Measurements from ENCODE around the gene ARFRP1.
A peak's percentile ranks its signal among the peaks of the same experiment; 100 is the strongest.
"Not testable (repeated sequence)": the region's sequence is repeated elsewhere in the genome, so short reads cannot be mapped to it uniquely, and the experiment has no call there.

The ARFRP1 gene

GRCh38 chr20:63675681-63676368, 32.0 kb downstream of the ARFRP1 start:
- DNase-seq, result no peak

- no peak for DNase-seq
These were observed 33.8 kb downstream of the ARFRP1 start for GRCh38 chr20:63673951-63674350.

GRCh38 chr20:63672666-63673065, 35.1 kb downstream of the ARFRP1 start:
- DNase-seq, result no peak

GRCh38 chr20:63671695-63672094, 36.1 kb downstream of the ARFRP1 start:
- DNase-seq, result not testable (repeated sequence)

GRCh38 chr20:63668351-63668750, 39.4 kb downstream of the ARFRP1 start:
- DNase-seq, result no peak

- DNase-seq, result no peak
These were observed 39.9 kb downstream of the ARFRP1 start for GRCh38 chr20:63667858-63668257.

GRCh38 chr20:63665708-63666107, 42.1 kb downstream of the ARFRP1 start:
- no peak for DNase-seq

- no peak for DNase-seq
These were observed 42.7 kb downstream of the ARFRP1 start for GRCh38 chr20:63664861-63665594.

GRCh38 chr20:63664143-63664851, 43.5 kb downstream of the ARFRP1 start:
- no peak for DNase-seq

- no peak for DNase-seq
These were observed 44.3 kb downstream of the ARFRP1 start for GRCh38 chr20:63663332-63664066.

GRCh38 chr20:63662813-63663189, 45.0 kb downstream of the ARFRP1 start:
- DNase-seq, result no peak

- no peak for DNase-seq
These were observed 45.6 kb downstream of the ARFRP1 start for GRCh38 chr20:63661959-63662812.

GRCh38 chr20:63661108-63661507, 46.7 kb downstream of the ARFRP1 start:
- no peak for DNase-seq

- DNase-seq, result no peak
These were observed 47.2 kb downstream of the ARFRP1 start for GRCh38 chr20:63660622-63661021.

GRCh38 chr20:63660174-63660573, 47.6 kb downstream of the ARFRP1 start:
- DNase-seq, result not testable (repeated sequence)

GRCh38 chr20:63659370-63659769, 48.4 kb downstream of the ARFRP1 start:
- no peak for DNase-seq

- DNase-seq, result peak; percentile 68 to 80
These were observed 49.0 kb downstream of the ARFRP1 start for GRCh38 chr20:63658749-63659187.

GRCh38 chr20:63657937-63658748, 49.6 kb downstream of the ARFRP1 start, which contains the start of gene RTEL1:
TSS of gene RTEL1 (plus strand) at chr20:63658312. CDS start at chr20:63659403, 1,091 bp downstream.
- DNase-seq, result peak; percentile 92 to 95

GRCh38 chr20:63657260-63657936, 50.4 kb downstream of the ARFRP1 start:
- DNase-seq, result no peak

GRCh38 chr20:63656451-63656850, 51.3 kb downstream of the ARFRP1 start:
- DNase-seq, result no peak
